ENCODE results near the gene PHF19. TPM values are rescaled to one million over a fixed set of nuclear protein-coding genes. Genes with fewer than 3 reads are reported as not detected.

Gene PHF19
- total and polyA plus RNA-seq, 10 of the 15 experiments (the other 5 are each of a cell fraction or from before 2014, with no cell fraction given): 26.0 to 133 (median 87.7) TPM

GRCh38 chr9:120876842-120877240, at the start of gene PHF19 (continued):
- TF ChIP-seq EED (IDR thresholded peaks at IDR 0.05; ENCODE audit: low read depth): no peak
- TF ChIP-seq SREBF2 (IDR thresholded peaks at IDR 0.05; ENCODE audit: low read length): no peak
- TF ChIP-seq CREM (IDR thresholded peaks at IDR 0.05; ENCODE audit: low read depth): 0 out of 2 replicates have a peak, but pooled peaks have one; percentile 14
- TF ChIP-seq PRDM15 (CRISPR knock-in tag; IDR thresholded peaks at IDR 0.05): no peak
- no peak for TF ChIP-seq SRF (IDR thresholded peaks at IDR 0.05; ENCODE audit: low read depth in 2 of 2, low read length in 2 of 2)
- 0 out of 3 replicates have a peak, but pooled peaks have one; percentile 13 for TF ChIP-seq POU2F2 (IDR thresholded peaks at IDR 0.05; ENCODE audit: borderline replicate concordance, low read depth, low read length)
- TF ChIP-seq ESRRA (IDR thresholded peaks at IDR 0.05; ENCODE audit: low read length): no peak
- no peak for TF ChIP-seq CHD1 (IDR thresholded peaks at IDR 0.05; ENCODE audit: low read depth, low read length)
- no peak for TF ChIP-seq NFYA (IDR thresholded peaks at IDR 0.05; ENCODE audit: borderline replicate concordance, low read depth, low read length)
- no peak for TF ChIP-seq ATF3 (IDR thresholded peaks at IDR 0.05; ENCODE audit: borderline replicate concordance, extremely low read depth, low read depth, low read length)

All from GM12878 (cell line).